GM18870 (cell line): Measurements from ENCODE around the gene EXOC4.
"Not testable (repeated sequence)": the region's sequence is repeated elsewhere in the genome, so short reads cannot be mapped to it uniquely, and the experiment has no call there.

Source experiments
- ATAC-seq: cut with Tn5 transposase; IDR thresholded peaks from one replicate; pipeline ENCODE4 v1.9.1; 2021; ENCODE audit warnings: moderate library complexity; ENCODE audit not compliant: unreplicated experiment

The EXOC4 gene

DNA sequence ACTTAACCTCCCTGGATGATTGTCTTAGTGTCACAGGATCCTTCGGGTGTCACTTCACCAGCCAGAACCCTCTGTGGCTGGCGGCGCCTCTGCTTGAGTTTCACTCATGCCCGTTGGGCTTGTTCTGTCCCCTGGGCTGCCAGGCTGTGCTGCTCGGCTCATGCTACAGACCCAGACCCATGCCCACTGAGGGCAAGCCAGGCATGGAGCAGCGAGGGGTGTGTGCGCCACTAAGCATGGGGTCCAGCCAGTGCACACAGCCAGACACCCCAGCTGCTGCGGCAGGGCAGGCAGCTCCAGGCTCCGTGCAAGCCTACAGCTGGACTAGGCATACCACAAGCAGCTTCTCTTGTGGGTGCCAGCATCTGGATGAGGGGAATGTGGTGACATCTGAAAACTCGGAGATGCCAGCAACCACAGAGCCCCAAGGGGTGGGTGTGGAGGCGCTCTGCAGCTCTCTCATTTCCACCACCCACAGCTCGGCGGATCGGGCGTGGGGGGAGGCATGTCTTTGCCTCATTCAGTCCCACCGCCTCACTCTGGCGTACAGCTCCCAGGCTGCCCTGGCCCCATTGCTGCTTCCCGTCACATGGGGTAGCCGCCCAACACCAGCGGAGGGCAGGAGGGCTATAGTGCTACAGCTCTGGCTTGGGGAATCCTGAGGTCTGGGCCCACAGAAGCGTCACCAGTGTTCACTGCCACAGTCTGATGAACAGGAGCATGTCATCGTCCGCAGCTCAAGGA, 604.7 kb downstream of the EXOC4 start:
- ATAC-seq = no peak

DNA sequence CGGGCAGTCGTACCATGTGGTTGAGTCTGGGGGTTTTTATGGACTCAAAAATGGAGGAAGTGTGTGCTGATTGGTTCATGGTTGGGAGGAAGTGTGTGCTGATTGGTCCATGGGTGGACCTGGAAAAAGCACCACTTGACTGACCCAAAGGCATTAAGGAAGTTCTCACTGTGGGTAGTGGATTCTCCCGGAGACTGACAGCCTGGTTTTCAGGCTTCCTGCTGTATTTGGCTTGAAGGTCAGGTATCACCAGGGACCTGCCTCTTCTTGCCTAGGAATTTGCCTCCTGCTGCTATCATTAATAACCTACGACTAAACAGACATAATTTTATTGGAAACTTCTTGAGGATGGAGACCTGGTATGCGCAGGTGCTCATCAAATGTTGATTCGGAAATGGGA, 605.4 kb downstream of the EXOC4 start:
- no peak for ATAC-seq

DNA sequence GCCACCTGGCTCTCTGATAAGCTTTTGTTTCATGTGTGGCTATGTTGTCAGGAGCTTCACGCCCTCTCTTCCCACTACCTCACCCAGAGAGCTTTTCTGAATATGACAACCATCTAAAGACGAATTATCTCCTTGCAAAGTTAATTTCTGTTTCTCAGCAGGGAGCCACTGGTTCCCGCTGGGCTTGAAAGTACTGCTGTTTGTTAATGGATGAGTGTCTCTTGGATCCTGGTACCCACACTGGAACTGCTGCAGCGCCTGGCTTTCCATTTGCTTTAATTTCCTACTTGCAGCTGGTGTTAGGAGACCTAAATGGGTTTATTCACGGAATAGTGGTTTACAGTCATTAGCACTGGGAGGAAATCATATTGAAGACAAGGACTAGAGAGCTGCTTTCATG, 606.4 kb downstream of the EXOC4 start:
- no peak for ATAC-seq

DNA sequence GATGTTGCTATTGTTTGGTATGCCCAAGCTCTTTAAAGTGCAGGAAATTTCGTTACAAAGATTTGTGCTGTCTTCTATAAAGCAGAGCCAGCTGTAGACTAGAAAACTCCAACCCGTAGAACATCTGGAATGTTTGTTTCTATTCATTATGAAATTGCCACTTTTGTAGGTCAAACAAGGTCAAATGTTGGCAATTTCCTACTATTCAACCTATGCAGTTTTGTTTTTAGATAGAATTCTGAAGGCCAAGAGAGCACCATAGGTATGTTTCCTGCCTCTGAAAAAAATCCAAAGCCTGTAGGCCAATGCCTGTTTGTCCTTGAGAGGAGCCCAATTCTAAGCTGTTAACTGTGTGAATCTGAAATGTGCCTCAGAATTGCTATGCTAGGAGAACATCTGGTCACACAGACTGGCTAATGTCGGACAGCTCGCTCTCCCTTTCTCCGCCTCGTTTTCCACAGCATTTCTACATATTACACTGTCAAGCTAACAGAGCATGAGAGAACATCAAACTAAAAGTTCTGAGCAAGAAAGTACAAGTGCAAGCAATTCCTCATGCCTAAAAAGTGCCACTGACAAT, 607.1 kb downstream of the EXOC4 start:
- no peak for ATAC-seq

DNA sequence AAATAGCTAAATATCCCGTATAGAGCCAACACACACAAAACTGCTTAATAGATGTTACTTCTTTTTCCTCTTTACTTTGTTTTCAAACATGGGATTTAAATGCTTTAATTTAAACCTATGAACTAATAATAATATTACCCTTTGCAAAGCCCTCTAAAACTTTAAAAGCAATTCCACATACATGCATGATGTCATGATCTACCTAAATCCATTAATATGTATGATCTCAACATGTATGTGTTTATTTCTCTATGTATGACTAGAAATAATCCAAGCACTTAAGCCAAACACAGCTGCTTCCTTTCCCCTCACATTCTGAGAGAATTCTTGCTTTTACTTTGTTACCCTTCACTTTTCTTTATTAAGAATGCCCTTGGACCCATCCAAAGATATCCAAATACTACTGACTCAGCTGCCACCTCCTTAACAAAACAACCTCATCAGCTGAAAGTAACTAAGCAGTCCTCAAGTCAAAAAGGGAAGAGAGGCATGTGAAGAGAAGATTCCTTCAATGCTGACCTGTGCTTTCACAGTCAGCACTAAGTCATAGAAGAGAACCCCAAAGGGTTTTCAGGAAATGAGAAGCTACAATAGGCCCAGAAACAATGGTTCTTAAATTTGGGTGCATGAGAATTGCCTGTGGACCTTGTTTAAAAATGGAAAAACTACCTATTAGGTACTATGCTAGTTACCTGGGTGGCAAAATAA, 607.9 kb downstream of the EXOC4 start:
- no peak for ATAC-seq

DNA sequence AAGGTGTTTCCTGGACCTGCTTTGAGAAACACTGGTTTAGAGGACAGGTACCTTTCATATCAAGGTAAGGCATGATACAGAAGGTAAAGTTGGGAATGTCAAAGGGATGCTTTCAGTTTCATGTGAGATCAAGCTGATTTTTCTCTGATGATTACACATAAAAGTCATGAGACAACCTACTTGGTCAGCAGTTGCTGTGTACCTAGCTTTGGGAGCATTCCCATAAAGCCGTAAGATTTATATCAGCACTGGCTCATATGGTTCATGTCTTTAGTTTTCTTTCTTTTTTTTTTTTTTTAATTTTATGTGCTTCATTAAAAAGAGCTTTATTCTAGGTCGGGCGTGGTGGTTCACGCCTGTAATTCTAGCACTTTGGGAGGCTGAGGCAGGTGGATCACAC, 609.0 kb downstream of the EXOC4 start:
- ATAC-seq = no peak

DNA sequence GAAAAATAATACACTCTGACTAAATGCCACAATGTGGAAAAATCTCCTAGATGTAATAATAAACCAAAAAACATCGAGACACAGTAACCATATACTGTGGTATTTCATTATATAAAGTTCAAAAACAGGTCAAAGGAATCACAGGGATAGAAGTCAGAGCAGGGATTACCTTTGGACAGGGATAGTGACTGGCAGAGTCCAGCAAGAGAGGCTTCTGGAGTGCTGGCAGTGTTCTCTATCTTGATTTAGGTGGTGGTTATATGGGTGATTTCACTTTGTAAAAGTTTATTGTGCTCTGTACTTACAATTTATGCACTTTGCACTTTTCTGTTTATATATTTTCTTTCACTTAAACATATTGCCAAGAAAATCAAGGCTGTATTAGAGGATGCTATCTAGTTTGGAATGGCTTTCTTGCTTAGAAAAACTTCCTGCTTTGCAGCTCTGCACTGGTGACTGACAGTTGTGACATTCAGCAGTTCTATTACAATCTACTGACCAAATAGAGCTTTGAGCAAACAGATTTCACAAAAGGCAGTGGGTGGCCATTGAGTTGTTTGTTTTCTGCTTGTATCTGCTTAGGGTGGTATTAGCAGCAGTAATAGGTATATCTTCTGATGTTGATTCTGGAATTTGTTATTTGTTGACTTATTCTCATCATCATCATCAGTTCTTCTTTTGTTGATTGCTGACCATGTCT, 610.6 kb downstream of the EXOC4 start:
- ATAC-seq = no peak

DNA sequence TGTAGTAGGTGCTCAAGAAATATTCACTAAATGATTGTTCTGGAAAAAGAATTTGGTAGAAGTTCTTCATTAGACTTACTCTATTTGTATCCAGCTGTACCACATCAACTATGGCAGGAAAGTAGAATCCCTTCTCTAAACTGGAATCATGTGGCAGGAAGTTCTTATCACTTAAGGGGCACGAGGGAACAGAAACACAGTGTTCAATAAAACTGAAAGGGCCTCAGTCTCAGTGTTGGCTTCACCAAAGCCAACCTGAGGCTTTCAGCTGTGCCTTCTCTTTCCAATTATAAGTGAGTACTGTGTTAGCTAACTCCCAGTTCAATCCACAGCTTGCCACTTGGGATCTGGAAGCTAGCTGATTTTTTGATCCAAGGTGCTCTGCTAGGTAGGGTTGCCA, 616.7 kb downstream of the EXOC4 start:
- no peak for ATAC-seq

DNA sequence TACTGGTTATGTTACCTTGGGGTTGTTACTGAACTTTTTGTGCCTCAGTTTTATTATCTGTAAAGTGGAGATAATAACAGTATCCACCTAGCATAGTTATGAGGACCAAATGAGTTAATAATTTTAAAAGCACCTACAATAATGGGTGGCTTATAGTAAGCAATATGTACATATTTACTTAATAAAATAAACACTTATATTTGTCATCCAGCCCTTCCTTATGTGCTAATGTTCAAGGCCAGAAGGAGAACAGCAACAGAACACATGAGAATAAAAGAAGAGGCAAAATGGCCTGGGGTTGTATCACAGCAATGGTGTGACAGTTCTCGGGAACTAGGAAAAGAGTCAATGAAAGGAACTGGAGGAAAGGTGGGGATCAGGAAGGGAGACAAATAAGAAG, 618.9 kb downstream of the EXOC4 start:
- no peak for ATAC-seq

DNA sequence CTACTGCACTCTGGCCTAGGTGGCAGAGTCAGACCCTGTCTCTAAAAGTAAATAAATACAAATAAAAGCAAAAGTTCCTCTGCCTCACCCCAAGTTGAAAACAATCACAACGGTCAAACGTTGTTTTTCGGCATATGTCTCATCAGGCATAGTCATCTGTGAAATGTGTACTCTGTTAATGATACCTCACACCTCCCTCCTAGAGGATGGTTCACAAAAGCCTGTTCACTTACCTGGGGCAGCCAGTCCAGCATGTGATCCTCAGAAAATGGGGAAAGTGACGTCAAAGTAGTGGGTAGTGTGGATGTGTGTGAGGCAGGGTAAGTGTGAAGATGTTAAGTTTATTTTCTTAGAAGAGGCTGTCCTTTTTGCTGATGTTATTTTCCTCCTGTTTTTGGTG, 620.3 kb downstream of the EXOC4 start:
- ATAC-seq = no peak

DNA sequence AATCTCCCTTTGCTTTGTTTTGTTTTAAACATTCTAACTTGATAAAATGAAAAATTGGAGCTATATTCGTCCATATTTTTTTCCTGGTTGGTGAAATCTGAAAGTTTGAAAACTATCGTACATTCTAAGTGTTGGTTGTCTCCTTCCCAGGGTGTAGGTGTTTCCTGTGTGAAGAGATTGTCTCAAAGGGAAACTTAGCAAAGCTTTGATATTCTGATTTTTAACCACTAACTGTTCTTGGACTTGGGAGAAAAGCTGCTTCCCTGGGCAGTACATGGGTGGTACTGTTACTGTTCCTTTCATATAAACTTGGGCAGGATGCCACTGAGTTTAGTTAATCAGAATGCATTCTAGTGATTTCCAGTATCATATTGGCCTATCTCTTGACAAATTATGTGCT, 620.8 kb downstream of the EXOC4 start:
- no peak for ATAC-seq

DNA sequence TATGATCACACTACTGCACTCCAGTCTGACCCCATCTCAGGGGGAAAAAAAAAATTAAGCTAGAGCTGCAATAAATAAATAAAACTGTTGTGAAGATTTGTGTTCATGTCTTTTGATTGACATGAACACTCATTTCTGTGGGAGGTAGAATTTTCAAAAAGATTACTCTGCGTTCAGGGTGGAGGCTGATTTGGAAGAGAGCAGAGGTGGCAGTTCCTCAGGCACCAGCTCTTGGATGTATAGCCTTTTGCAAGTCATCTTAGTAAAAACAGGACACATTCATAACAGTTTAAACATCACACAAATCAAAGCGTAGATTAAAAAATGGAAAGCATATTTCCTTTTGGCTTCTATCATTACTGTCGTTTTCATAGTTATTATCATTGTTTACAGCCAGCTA, 630.7 kb downstream of the EXOC4 start:
- no peak for ATAC-seq

DNA sequence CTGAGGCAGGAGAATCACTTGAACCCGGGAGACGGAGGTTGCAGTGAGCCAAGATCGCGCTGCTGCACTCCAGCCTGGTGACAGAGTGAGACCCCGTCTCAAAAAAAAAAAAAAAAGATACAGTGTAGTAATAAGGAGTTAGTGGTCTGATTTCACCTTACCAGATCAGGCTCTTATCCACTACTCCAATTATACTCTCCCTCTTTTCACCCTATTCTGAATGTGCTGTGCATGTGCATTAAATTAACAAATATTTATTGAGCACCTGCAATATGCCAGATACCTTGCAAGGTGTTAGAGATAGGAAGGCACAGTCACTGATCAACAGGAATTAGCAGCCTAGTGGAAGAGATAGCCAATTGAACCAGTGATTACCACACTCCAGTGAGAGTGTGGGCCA, 632.3 kb downstream of the EXOC4 start:
- ATAC-seq = no peak

DNA sequence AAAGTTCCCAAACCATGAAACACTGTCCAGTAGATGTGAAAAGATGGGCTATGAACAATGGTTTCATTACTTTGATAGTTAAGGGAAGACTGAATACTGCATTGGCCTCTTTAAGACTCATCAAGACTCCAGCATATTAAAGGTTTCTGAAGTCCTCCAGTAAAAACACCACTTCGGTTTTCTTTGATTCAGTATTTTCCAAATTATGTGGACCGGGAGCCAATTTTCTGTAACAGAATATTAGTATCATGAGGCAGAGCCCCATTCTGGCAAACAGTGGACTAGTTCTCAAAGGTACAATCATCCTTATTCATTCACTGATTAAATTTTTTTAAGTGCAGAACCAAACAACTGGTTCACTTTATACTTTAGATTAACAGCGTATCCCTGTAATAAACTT, 633.2 kb downstream of the EXOC4 start:
- ATAC-seq = no peak

DNA sequence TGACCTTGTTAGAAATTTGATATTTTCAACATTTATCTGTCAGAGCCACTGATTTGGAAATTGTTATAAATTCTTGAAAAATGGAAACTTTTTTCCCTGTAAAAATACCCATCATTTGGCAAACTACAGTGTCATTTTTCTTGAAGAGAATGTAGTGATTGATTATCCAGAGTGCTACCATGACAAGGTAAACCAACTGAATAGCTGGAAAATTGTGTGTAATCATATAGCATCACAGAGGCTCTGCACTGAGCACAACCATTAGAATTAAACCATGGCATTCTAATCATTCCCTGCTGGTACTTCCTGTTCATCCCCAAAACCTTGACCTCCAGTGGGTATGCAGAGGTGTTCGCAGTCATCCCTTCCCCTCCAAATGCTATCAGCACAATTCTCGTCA, 633.9 kb downstream of the EXOC4 start:
- ATAC-seq = no peak

DNA sequence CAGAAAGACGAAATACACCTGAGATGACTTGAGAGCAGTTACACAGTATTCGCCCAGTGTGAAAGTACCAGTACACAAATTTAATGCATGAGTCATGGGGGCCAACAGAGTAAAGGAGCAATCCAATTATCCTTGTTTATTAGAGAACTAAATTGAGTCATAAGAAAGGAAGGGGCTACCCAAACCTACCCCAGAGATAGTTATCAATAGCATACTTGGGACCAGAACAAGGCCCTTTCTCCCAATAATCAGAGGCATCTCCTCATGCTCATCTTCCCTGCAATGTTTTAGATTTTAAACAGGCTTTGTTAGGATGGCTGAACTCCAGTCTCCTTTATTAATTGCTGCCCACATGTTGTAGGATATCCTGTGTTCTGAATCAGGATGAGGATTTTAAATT, 634.6 kb downstream of the EXOC4 start:
- no peak for ATAC-seq

DNA sequence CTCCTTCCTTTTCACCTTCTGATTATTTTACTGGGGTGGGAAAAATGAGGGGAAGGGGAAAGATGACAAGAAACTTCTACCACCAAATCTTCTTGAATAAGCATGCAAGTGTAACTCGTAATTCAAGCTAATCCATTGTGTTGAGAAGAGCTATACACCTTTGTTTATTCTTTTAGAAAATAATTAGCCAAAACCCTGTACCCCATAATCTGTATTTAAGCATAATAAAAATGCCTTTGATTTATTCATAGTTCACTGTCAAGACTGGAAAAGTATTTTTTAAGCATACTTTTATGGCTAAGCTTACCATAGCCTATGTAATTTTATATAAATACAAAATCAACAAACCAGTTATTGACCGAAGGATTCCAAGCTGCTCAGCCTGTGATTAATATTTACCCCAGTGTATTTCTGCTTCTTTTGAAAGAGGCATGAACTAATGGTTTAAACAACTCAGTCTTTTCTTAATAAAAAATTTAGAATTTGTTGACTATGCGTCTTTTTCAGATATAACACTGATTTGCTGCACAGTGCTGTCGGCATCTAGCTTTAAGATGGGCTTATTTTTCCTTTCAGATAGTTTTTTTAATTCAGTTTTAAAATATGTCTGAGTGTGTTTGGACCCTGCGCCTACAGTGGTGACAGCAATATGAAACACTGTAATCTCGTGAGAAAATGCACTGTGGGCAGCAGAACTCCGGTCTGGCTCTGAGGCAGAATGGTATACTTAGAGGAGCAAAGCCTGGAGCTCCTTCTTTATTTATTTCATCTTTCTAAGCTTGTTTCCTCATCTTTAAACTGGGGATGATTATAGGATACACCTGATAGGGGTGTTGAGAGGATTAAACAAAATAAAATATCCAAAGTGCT, 635.4 kb downstream of the EXOC4 start:
- ATAC-seq = no peak

DNA sequence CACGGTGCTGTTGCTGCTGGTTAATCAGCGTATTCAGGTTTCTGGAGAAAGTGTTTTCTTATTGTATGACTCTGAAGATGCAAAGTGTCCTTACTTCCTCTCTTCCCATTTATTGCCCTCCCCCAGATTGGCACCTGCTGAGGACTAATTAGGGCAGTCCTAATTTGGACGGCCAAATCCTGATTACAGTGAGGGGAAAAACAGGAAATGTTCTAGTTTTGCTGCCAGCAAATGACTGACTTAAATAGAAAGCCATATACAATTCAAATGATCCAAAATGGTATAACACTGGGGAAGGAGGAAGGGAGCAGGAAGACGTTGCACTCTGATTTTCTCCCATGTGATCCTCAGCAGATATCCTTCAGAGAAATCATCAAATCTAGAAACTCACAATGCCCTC, 651.9 kb downstream of the EXOC4 start:
- no peak for ATAC-seq

DNA sequence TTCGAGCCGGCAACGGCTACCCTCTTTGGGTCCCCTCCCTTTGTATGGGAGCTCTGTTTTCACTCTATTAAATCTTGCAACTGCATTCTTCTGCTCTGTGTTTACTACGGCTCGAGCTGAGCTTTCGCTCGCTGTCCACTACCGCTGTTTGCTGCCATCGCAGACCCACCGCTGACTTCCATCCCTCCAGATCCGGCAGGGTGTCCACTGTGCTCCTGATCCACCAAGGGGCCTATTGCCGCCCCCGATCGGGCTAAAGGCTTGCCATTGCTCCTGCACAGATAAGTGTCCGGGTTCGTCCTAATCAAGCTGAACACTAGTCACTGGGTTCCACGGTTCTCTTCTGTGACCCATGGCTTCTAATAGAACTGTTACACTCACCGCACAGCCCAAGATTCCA, 653.7 kb downstream of the EXOC4 start:
- ATAC-seq = not testable (repeated sequence)

DNA sequence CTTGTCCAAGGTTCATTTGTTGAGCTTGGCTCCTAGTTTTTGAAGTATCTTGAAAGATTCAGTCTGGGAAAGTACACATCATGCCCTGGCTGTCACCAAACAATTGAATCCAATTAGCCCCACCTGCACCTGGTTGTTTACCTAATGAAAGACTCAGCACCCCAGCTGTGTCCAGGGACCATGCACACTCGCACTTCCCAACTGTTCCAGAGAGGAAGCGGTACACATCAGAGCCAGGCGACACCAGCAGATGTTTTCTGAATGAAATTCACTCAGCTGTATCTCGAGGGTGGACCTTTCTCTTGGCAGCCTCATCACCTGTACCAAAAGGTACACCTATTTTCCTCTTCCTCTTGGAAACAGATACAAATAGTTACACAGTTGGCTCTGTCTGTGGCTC, 657.9 kb downstream of the EXOC4 start:
- no peak for ATAC-seq

DNA sequence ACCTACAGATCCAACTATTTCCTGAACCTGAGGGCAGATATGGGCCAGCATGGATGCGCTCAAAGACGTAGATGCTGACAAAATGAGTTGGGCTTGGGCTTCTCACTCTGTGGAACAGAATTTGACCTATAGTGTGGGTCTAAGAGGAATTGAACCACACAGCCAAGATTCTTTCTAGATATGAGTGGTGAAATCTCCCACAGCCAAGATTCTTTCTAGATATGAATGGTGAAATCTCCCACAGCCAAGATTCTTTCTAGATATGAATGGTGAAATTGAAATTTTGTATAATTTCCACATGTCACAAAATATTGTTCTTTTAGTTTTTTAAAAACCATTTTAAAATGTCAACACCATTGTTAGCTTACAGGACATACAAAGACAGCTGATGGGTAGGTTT, 658.8 kb downstream of the EXOC4 start:
- ATAC-seq = peak; percentile 70
